DLD1 (cell line): Measurements from ENCODE around the gene MUC3A.
"Not testable (repeated sequence)": the region's sequence is repeated elsewhere in the genome, so short reads cannot be mapped to it uniquely, and the experiment has no call there.

Source experiments
- in situ Hi-C: cut with HindIII; loops from 2 replicates; pipeline ENCODE4 v1.10.0; 2017; ENCODE audit warnings: low sequenced_read_pairs

The MUC3A gene

GRCh38 chr7:100971111-100972001 lies 22.0 kb downstream of the MUC3A start:
- in situ Hi-C loops: no loop called here

- in situ Hi-C loops: no loop called here
Observed at GRCh38 chr7:100972002-100972347, 22.6 kb downstream of the MUC3A start.

GRCh38 chr7:100974021-100974420 lies 24.7 kb downstream of the MUC3A start:
- in situ Hi-C loops: no loop called here

GRCh38 chr7:100975371-100975821 lies 26.1 kb downstream of the MUC3A start:
- in situ Hi-C loops: no loop called here

- in situ Hi-C loops: no loop called here
Observed at GRCh38 chr7:100978300-100978699, 29.0 kb downstream of the MUC3A start.

- in situ Hi-C loops: no loop called here
Observed at GRCh38 chr7:100983451-100984187, 34.3 kb downstream of the MUC3A start.

GRCh38 chr7:100984241-100984918 lies 35.0 kb downstream of the MUC3A start:
- in situ Hi-C loops: not testable (repeated sequence)

GRCh38 chr7:100985033-100985797 lies 35.9 kb downstream of the MUC3A start:
- in situ Hi-C loops: not testable (repeated sequence)

- in situ Hi-C loops: no loop called here
Observed at GRCh38 chr7:100991631-100992030, 42.3 kb downstream of the MUC3A start.

GRCh38 chr7:100992280-100992679 lies 42.9 kb downstream of the MUC3A start:
- in situ Hi-C loops: not testable (repeated sequence)

- in situ Hi-C loops: not testable (repeated sequence)
Observed at GRCh38 chr7:100994671-100995070, 45.3 kb downstream of the MUC3A start.

- in situ Hi-C loops: not testable (repeated sequence)
Observed at GRCh38 chr7:100998530-100998929, 49.2 kb downstream of the MUC3A start.

- in situ Hi-C loops: not testable (repeated sequence)
Observed at GRCh38 chr7:100999334-100999733, 50.0 kb downstream of the MUC3A start.

- in situ Hi-C loops: loop anchor here (10.0 kb wide), 1 partner anchor 55 kb away; no protein-coding TSS in a partner anchor
Observed at GRCh38 chr7:101000025-101000424, 50.7 kb downstream of the MUC3A start.

GRCh38 chr7:101002333-101002732 lies 53.0 kb downstream of the MUC3A start:
- in situ Hi-C loops: loop anchor here (10.0 kb wide), 1 partner anchor 52 kb away; no protein-coding TSS in a partner anchor

- in situ Hi-C loops: loop anchor here (10.0 kb wide), 1 partner anchor 47 kb away; no protein-coding TSS in a partner anchor
Observed at GRCh38 chr7:101007361-101007760, 58.0 kb downstream of the MUC3A start.

- in situ Hi-C loops: loop anchor here (10.0 kb wide), 1 partner anchor 45 kb away; no protein-coding TSS in a partner anchor
Observed at GRCh38 chr7:101009629-101010028, 60.3 kb downstream of the MUC3A start.

GRCh38 chr7:101012931-101013330 lies 63.6 kb downstream of the MUC3A start:
- in situ Hi-C loops: no loop called here

- in situ Hi-C loops: no loop called here
Observed at GRCh38 chr7:101015626-101016025, 66.3 kb downstream of the MUC3A start.

GRCh38 chr7:101017064-101017777 lies 67.9 kb downstream of the MUC3A start:
- in situ Hi-C loops: no loop called here
